ENCODE measurements around the gene KDM2A.
"Not testable (repeated sequence)": the region's sequence is repeated elsewhere in the genome, so short reads cannot be mapped to it uniquely, and the experiment has no call there.

The KDM2A gene

DNA sequence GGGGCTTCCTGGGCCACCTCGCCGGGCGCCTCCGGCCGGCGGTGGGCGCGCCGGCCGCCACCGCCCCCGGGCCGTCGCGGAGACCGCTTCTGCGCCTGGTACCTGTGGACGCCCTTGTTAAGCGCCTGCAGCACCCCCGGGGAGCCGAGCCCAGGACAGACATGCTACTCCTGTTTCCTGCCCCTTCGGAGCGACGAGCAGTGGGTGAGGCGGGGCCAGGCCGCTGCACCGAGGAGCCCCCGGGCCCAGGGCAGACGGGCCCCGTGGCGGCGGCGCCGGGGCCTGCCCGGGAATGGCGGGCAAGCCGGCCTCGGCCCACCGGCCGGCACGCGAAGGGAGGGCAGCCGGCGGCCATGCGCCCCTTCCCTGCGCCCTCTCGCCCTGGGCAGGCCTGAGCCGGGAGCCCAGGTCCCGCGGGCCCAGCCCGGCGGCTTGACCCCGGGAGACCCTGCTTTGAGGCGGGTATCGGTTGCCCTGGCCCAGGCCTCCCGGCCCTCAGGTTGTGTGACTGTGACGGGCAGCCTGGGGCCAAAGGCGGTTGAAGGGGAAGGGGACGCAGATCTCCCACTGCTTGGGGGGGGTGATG lies 789 bp upstream of the KDM2A start:
- peak; percentile 52 for DNase-seq

DNA sequence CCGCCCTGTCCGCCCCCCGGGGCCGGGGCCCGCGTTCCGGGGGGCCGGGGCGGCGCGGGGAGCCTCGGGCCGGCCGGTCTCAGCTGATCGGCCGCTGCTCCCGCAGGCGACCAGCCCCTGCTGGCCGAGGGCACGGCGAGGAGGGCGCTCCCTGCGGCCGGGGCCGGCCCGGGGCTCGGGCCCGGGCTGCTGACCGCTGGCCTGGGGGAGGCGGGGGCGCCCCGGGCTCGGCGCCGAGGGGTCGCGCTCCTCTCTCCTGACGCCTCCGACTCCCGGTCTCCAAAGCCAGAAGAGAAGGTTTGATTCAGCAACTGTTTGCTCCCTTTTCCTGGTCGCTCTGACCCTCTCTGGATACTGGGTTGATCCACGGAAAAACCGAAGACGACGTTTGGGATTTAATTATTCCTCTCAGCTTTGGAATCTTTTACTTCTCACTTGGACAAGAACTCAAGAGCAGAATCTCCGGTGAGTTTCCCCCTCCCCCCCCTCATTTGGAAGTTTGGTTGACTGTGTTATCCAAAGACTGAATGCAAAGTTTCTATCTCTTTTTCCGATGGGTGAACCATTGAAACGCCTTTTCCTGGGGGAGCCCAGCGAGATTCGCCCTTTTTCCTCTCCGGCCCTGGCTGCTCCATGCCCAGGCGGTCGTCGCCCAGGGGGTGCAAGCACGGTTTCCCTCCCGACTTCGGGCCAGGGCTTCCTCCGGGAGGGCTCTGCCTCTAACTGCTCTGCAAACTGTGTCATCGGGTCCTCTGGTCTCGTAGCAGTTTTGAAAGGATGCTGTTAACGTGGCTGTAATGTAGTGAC lies 725 bp downstream of the KDM2A start:
- peak; percentile 31 for DNase-seq

DNA sequence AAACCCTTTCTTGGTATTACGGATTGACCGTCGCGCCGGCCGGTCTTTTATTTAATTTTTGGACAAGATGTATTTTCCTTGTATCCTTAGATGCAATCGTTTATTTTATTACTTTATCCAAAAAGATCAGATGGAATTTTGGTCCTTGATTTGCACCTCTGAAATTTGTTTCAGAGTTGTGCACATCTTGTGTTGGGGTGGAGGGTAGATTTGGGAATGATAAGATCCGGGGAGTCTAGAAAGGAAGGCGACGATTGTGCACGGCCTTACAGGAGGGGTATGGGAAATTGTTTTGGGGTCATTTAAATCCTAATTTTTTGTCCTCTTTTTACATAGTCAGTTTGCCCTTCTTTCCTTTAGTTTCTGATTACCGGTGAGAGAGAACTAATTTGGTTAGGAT lies 1.4 kb downstream of the KDM2A start:
- no peak for DNase-seq

DNA sequence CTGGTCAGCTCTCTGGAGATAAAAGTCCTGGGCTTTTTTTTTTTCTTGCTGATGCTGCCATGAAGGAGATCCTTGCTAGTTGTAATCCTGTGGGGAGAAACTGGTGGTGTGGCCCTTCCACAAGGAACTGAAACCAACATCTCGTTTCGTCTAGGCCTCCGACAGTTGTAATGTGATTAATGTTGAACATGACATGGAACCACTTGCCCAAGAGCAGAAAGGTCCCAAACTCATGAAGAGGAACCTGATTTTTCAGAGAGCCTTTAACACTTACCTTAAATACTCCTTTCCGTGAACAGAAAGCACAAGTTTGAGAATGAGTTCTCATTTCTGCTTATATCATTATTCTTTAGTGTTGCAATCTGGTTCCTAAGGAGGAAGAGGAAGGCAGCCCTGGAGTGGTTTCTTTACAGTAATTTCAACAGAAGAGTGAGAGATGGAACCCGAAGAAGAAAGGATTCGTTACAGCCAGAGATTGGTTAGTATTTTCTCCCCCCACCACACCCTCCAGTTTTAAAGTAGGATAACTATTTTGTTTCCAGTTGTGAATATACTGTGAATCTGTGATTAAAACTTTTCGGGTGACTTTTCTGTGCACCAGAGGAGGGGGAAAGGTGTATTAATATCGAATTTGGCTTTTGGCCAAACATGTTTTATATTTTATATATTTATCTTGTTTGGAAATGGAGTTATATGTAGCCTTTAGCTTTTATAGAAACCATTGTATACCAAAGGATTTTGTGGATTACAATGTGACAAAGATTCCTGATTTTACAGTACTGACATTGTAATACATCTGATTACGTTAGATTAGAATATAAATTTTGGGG lies 2.0 kb downstream of the KDM2A start:
- DNase-seq = no peak

GRCh38 chr11:67123801-67124200 lies 4.7 kb downstream of the KDM2A start:
- not testable (repeated sequence) for DNase-seq

DNA sequence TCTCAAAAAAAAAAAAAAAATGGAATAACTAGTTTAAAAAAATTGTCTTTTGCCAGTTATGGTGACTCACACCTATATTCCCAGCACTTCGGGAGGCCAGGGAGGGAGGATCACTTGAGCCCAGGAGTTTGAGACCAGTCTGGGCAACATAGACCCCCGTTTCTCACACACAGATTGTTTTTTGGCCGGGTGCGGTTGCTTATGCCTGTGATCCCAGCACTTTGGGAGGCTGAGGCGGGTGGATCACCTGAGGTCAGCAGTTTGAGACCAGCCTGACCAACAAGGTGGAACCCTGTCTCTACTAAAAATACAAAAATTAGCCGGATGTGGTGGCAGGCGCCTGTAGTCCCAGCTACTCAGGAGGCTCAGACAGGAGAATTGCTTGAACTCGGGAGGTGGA lies 7.2 kb downstream of the KDM2A start:
- not testable (repeated sequence) for DNase-seq

DNA sequence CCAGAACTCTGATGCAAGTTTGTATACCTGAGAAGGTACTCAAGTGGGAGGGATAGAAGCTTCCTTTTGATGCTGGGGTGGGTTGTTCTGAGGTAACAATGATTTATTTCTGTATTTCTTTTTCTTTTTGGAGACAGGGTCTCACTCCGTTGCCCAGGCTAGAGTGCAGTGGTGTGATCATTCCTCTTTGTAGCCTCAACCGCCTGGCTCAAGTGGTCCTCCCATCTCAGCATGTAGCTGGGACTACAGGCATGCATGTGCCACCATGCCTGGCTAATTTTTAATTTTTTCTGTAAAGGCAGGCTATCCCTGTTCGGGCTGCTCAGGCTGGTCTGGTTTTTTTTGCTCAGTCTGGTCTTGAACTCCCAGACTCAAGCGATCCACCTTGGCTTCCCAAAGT lies 7.9 kb downstream of the KDM2A start:
- no peak for DNase-seq

GRCh38 chr11:67130861-67131260 lies 11.8 kb downstream of the KDM2A start:
- DNase-seq = not testable (repeated sequence)

GRCh38 chr11:67136156-67136555 lies 17.1 kb downstream of the KDM2A start:
- DNase-seq = no peak

DNA sequence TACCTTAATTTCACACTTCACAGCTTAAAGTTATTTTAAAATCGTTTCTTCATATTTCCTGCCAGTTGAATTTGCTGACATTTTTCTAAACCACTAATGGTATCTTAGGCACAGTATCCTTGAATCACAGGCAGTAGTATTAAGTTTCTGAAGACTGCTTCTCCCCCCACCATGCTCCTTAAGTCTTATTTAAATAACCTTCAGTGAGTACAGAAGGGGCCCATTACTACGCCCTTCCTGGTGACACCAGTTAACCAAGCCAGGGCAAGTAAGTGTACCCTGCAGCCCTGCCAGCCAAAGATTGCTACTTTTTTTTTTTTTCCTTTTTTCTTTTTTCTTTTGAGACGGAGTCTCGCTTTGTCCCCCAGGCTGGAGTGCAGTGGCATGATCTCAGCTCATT lies 19.9 kb downstream of the KDM2A start:
- no peak for DNase-seq

DNA sequence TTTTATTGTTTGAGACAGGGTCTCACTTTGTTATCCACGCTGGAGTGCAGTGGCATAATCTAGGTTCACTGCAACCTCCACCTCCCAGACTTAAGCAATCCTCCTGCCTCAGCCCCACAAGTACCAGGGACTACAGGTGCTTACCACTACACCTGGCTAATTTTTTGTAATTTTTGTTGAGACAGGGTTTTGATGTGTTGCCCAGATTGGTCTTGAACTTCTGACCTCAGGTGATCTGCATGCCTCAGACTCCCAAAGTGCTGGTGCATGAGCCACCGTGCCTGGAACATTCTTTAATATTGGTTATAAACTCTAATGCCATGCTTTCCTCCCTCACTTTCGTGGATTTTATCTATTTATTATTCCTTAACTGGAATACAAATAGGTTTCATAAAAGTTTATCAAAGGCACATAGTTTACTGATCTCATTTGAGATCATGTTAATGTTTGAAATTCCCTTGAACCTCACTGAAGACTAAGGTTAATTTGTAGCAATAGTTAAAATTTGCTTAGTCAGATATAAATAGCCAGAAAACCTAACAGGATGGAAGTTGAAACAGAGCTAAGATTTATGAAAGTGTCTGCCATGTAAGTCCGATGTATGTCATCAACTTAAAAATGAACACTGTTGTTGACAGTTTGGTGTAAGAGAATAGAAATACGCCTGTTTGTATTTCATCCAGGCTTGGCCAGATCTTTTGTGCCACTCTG lies 27.6 kb downstream of the KDM2A start:
- DNase-seq = no peak

- no peak for DNase-seq
Measured at GRCh38 chr11:67153971-67154370, 34.9 kb downstream of the KDM2A start.

DNA sequence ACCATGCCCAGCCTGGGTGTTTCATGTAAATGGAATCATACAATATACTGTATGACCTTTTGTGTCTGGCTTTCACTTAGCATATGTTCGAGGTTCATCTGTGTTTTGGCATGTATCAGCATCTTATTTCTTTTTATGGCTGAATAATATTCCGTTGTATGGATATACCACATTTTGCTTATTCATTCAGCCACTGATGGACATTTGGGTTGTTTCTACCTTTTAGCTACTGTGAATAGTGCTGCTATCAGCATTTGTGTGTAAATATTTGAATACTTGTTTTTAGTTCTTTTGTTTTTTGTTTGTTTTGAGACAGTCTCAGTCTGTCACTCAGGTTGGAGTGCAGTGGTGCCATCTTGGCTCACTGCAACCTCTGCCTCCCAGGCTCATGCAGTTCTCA lies 35.7 kb downstream of the KDM2A start:
- no peak for DNase-seq

DNA sequence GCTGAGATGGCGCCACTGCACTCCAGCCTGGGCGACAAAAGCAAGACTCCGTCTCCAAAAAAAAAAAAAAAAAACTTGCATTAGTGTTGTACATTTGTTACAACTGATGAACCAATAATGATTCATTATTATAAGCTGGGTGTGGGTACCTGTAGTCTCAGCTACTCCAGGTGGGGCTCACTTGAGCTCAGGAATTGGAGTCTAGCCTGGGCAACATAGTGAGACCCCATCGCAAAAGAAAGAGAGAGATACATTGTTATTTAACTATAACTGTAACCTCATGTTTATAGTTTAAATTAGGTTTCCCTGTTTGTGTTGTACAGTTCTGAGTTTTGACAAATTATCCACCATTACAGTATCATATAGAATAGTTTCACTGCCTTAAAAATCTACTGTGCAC lies 38.6 kb downstream of the KDM2A start:
- no peak for DNase-seq

- DNase-seq = no peak
Measured at GRCh38 chr11:67158221-67158620, 39.2 kb downstream of the KDM2A start.

DNA sequence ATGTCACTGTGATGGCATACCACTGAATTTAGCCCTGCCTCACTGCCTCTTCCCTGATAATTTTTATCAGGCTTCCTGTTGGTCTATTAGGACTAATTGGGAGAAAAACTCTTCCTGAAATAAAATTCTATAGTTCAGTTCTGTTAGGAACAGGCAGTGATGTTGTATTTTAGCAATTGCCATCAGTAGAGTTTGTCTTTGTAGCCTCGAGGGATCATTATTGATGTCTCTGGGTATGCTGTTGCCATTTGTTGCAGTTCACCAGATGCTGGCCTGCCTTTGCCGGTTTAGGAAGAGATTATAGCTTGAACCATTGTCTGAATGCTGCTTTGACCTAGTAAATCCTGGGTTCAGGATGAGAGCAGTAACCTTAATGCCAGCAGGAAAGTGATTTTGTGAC lies 41.0 kb downstream of the KDM2A start:
- no peak for DNase-seq

DNA sequence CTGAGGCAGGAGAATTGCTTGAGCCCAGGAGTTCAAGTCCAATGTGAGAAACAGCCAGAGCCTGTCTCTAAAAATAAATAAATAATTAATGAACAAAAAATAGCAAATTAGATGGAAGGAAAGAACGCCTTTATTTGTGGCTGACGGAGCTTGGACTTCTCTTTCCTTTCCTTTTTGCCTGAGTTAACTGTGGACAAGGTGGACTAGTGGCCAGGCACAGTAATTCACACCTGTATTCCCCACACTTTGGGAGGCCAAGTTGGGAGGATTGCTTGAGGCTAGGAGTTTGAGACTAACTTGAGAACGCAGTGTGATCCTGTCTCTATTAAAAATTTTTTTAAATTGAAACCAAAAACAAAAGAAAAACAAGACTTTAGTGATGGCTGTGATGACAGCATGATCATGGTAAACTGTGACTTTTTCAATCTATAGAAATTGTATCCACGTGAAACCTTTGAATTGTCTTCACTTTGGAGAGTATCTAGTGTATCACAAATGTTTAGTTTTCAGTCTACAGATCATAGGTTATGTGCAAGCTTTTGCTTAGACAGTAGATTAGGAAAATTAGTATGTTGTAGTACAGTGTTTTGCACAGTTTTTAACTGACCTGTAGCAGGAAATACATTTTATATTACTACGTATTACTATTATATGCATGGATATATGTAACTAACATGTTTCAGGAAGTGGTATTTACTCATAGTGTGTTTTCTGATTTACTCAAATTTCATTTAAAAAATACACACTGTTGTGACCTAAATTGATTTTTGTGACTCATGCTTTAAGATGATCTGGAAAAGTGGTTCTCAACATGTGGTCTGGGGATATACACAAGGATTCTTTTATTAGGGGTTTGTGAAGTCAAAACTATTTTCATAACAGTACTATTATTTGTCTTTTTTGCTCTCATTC lies 42.1 kb downstream of the KDM2A start:
- DNase-seq = no peak

DNA sequence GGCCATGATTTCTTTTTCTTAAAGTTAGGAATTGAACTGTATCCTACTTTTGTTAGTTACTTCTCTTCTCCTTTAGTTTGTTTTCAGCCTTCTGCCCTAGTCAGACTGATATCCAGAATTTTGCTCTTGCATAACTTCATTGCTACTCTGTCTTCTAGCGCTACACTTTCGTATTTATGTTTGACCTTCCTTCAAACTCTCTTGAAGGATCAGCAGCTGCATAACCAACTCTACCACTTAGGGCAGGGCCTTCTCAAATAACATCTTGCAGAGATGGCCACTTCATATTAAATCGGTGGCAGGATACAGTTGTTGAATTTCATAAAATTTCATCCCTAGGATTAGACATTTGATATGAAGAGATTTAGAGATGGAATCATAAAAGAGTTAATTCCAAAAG lies 43.9 kb downstream of the KDM2A start:
- no peak for DNase-seq

DNA sequence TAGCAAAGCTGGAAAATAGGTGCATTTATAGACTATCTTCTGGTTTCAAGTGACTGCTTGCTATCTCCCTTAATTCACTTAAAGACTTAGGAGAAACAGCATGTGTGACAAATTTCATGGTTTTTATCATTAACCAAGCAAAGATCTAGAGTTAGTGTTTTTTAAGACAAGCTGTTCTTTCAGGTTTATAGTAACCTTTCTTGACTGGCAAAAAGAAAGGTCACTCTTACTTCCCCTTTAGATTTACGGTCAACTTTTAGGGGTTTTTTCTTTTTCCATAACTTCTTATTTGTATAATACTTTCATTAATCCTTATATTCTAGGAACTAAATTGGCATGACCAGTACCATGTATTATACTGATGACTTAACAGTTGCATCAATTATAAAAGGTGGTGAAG lies 46.6 kb downstream of the KDM2A start:
- no peak for DNase-seq

DNA sequence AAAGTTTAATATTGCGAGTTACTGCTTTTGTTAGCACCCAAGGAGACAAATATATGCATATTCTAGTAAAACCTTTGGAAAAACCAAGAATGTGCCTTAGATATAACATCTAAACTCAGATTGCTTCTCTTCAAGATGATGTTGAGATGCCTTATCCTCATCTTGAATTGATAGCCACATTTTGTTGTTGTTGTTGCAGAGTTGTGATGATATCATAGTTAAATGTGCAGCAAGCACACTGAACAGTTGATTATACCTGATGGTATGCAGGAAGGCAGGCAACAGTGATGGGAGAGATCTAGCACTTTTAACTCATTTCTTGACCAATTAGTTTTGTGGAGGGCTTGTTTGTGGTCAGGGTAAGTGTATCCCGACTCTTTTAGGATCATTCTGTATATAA lies 48.0 kb downstream of the KDM2A start:
- DNase-seq = no peak

DNA sequence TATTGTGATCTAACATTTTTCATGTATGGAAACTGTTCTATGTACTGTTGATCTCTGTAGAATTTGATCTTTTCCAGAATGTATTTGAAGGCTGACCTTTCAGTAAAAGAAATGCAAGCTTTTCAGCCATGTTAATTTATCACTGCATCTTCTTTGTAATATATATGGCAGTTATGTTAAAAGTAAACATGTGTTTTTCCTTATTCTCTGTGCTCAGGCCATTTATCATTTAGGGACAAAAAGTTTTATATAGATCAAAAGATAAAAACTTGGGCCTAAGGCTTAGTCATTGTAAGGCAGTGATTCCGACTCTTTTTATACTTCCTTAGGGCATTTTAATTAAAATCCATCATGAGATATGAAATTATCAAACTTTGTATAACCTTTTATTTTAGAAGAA lies 48.7 kb downstream of the KDM2A start:
- no peak for DNase-seq

DNA sequence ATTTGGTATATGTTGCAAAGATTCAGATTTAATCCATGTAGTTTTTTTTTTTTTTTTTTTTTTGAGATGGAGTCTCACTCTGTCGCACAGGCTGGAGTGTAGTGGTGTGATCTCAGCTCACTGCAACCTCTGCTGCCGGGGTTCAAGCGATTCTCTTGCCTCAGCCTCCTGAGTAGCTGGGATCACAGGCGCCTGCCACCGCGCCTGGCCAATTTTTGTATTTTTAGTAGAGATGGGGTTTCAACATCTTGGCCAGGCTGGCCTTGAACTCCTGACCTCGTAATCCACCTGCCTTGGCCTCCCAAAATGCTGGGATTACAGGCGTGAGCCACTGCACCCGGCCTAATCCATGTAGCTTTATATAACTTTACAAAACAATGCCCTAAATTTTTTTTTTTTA lies 49.8 kb downstream of the KDM2A start:
- not testable (repeated sequence) for DNase-seq
